SW 1271 (cell line): Measurements from ENCODE around the gene INSRR.

ENCODE experiments used
- DNase-seq, 2 experiments: peaks; one replicate each; lab custom pipeline; 2025; lab: John Stamatoyannopoulos, UW

The INSRR gene

GRCh38 chr1:156894001-156894400 is 35.1 kb upstream of the INSRR start:
- DNase-seq = no peak

- DNase-seq = no peak
Observed at GRCh38 chr1:156893048-156893953, 34.4 kb upstream of the INSRR start, which contains the start of gene PEAR1. TSS of gene PEAR1 (plus strand) at chr1:156893718. CDS start at chr1:156903927, 10,209 bp downstream.

GRCh38 chr1:156892190-156893047 is 33.5 kb upstream of the INSRR start:
- peak; percentile 9 to 62 for DNase-seq

GRCh38 chr1:156889802-156890580 is 31.1 kb upstream of the INSRR start:
- peak; percentile 43 to 44 for DNase-seq

GRCh38 chr1:156887734-156888133 is 28.8 kb upstream of the INSRR start:
- DNase-seq = no peak

- DNase-seq = no peak
Observed at GRCh38 chr1:156887317-156887716, 28.4 kb upstream of the INSRR start.

- DNase-seq = no peak
Observed at GRCh38 chr1:156886583-156887281, 27.8 kb upstream of the INSRR start.

- DNase-seq = no peak
Observed at GRCh38 chr1:156885880-156886355, 27.0 kb upstream of the INSRR start.

- no peak for DNase-seq
Observed at GRCh38 chr1:156885314-156885713, 26.4 kb upstream of the INSRR start.

- no peak for DNase-seq
Observed at GRCh38 chr1:156884560-156885184, 25.8 kb upstream of the INSRR start.

GRCh38 chr1:156883919-156884318 is 25.0 kb upstream of the INSRR start:
- DNase-seq = no peak

GRCh38 chr1:156882543-156882942 is 23.6 kb upstream of the INSRR start:
- DNase-seq = no peak

- DNase-seq = no peak
Observed at GRCh38 chr1:156881663-156882062, 22.7 kb upstream of the INSRR start.

- no peak for DNase-seq
Observed at GRCh38 chr1:156881101-156881500, 22.2 kb upstream of the INSRR start.

- no peak for DNase-seq
Observed at GRCh38 chr1:156880473-156880872, 21.6 kb upstream of the INSRR start.

GRCh38 chr1:156879876-156880275 is 21.0 kb upstream of the INSRR start:
- DNase-seq = no peak

- DNase-seq = no peak
Observed at GRCh38 chr1:156877433-156878170, 18.7 kb upstream of the INSRR start.

GRCh38 chr1:156876281-156876680 is 17.4 kb upstream of the INSRR start:
- no peak for DNase-seq

- no peak for DNase-seq
Observed at GRCh38 chr1:156875341-156875615, 16.4 kb upstream of the INSRR start.
